Hematopoietic multipotent progenitor cell treated with erythropoietin and hydrocortisone succinate and interleukin-3 and kit ligand, for 4 days (in vitro differentiated cells): Measurements from ENCODE around the gene DDX20.

Experiments used
- DNase-seq: peaks from one replicate; pipeline ENCODE4 v3.0.0-alpha.2; 2015

DDX20 gene

GRCh38 chr1:111755331-111756123 is at the start of gene DDX20:
Gene DDX20, plus strand, starts transcription at chr1:111755901. Its CDS starts 24 bp downstream, at chr1:111755925.
- peak; percentile 98 for DNase-seq

- DNase-seq = no peak
These were observed 48.8 kb upstream of the DDX20 start for GRCh38 chr1:111706921-111707320.

GRCh38 chr1:111707906-111708305 is 47.8 kb upstream of the DDX20 start:
- no peak for DNase-seq

GRCh38 chr1:111709986-111710385 is 45.7 kb upstream of the DDX20 start:
- DNase-seq = no peak

GRCh38 chr1:111716333-111716732 is 39.4 kb upstream of the DDX20 start:
- no peak for DNase-seq

- no peak for DNase-seq
These were observed 38.3 kb upstream of the DDX20 start for GRCh38 chr1:111717450-111717849.

- no peak for DNase-seq
These were observed 36.6 kb upstream of the DDX20 start for GRCh38 chr1:111719135-111719534.

GRCh38 chr1:111719674-111720132 is 36.0 kb upstream of the DDX20 start:
- no peak for DNase-seq

- DNase-seq = no peak
These were observed 35.3 kb upstream of the DDX20 start for GRCh38 chr1:111720274-111720976.

GRCh38 chr1:111720977-111721786 is 34.5 kb upstream of the DDX20 start:
- DNase-seq = no peak

GRCh38 chr1:111723091-111723806 is 32.5 kb upstream of the DDX20 start:
- DNase-seq = no peak

- no peak for DNase-seq
These were observed 31.8 kb upstream of the DDX20 start for GRCh38 chr1:111723871-111724270.

GRCh38 chr1:111725192-111725591 is 30.5 kb upstream of the DDX20 start:
- no peak for DNase-seq

GRCh38 chr1:111727056-111727455 is 28.6 kb upstream of the DDX20 start:
- no peak for DNase-seq

- no peak for DNase-seq
These were observed 26.3 kb upstream of the DDX20 start for GRCh38 chr1:111729271-111729921.

GRCh38 chr1:111729946-111730681 is 25.6 kb upstream of the DDX20 start:
- DNase-seq = no peak

GRCh38 chr1:111730706-111731105 is 25.0 kb upstream of the DDX20 start:
- DNase-seq = no peak

- no peak for DNase-seq
These were observed 23.7 kb upstream of the DDX20 start for GRCh38 chr1:111731956-111732355.

- DNase-seq = no peak
These were observed 23.0 kb upstream of the DDX20 start for GRCh38 chr1:111732718-111733117.

- peak; percentile 74 for DNase-seq
These were observed 22.3 kb upstream of the DDX20 start for GRCh38 chr1:111733183-111733991.

GRCh38 chr1:111733992-111734341 is 21.7 kb upstream of the DDX20 start:
- DNase-seq = peak; percentile 41
